Endothelial cell of hepatic sinusoid (primary cell): ENCODE data around the gene P3H2.

Experiments
- in situ Hi-C: cut with HindIII; loops from 2 replicates; pipeline ENCODE4 v1.10.0; 2017; ENCODE audit warnings: low sequenced_read_pairs

P3H2 gene

GRCh38 chr3:189953551-189953950 lies 167.1 kb downstream of the P3H2 start:
- in situ Hi-C loops = loop anchor here (10.0 to 25.0 kb wide), 2 partner anchors 319 to 759 kb away; partner anchors contain the start of gene TP63

GRCh38 chr3:189952272-189952671 lies 168.4 kb downstream of the P3H2 start:
- in situ Hi-C loops = loop anchor here (10.0 to 25.0 kb wide), 2 partner anchors 317 to 760 kb away; partner anchors contain the start of gene TP63

GRCh38 chr3:189950258-189950657 lies 170.4 kb downstream of the P3H2 start:
- in situ Hi-C loops = loop anchor here (10.0 to 25.0 kb wide), 2 partner anchors 315 to 762 kb away; partner anchors contain the start of gene TP63

GRCh38 chr3:189949580-189949979 lies 171.1 kb downstream of the P3H2 start:
- in situ Hi-C loops = no loop called here

- in situ Hi-C loops = no loop called here
Observed at GRCh38 chr3:189948724-189949045, 172.0 kb downstream of the P3H2 start.

- in situ Hi-C loops = no loop called here
Observed at GRCh38 chr3:189947948-189948723, 172.6 kb downstream of the P3H2 start.

GRCh38 chr3:189947068-189947467 lies 173.6 kb downstream of the P3H2 start:
- in situ Hi-C loops = no loop called here

- in situ Hi-C loops = no loop called here
Observed at GRCh38 chr3:189945935-189946709, 174.6 kb downstream of the P3H2 start.

- in situ Hi-C loops = no loop called here
Observed at GRCh38 chr3:189944285-189945145, 176.2 kb downstream of the P3H2 start.

GRCh38 chr3:189942948-189943347 lies 177.7 kb downstream of the P3H2 start:
- in situ Hi-C loops = no loop called here

GRCh38 chr3:189941679-189942078 lies 179.0 kb downstream of the P3H2 start:
- in situ Hi-C loops = no loop called here

- in situ Hi-C loops = no loop called here
Observed at GRCh38 chr3:189941125-189941524, 179.6 kb downstream of the P3H2 start.

- in situ Hi-C loops = no loop called here
Observed at GRCh38 chr3:189937302-189938127, 183.2 kb downstream of the P3H2 start.

- in situ Hi-C loops = no loop called here
Observed at GRCh38 chr3:189936201-189936945, 184.3 kb downstream of the P3H2 start.

GRCh38 chr3:189927975-189928895 lies 192.5 kb downstream of the P3H2 start:
- in situ Hi-C loops = no loop called here

- in situ Hi-C loops = no loop called here
Observed at GRCh38 chr3:189921770-189922169, 198.9 kb downstream of the P3H2 start.

- in situ Hi-C loops = no loop called here
Observed at GRCh38 chr3:189914799-189915198, 205.9 kb downstream of the P3H2 start.

- in situ Hi-C loops = no loop called here
Observed at GRCh38 chr3:189911001-189911400, 209.7 kb downstream of the P3H2 start.
